LNCAP (cell line): ENCODE results near the gene AHCYL2.

Source experiments
- CTCF ChIP-seq: fragments of 450-650 bp; IDR thresholded peaks from 2 replicates; pipeline ENCODE4 v1.5.1; 2017; ENCODE audit warnings: mild to moderate bottlenecking

AHCYL2 gene

GRCh38 chr7:129317450-129317849 is 92.6 kb downstream of the AHCYL2 start:
- no peak for TF ChIP-seq CTCF

- no peak for TF ChIP-seq CTCF
Measured at GRCh38 chr7:129327076-129327475, 102.2 kb downstream of the AHCYL2 start.

- no peak for TF ChIP-seq CTCF
Measured at GRCh38 chr7:129332254-129333035, 107.6 kb downstream of the AHCYL2 start.

- no peak for TF ChIP-seq CTCF
Measured at GRCh38 chr7:129334473-129334872, 109.6 kb downstream of the AHCYL2 start.

- no peak for TF ChIP-seq CTCF
Measured at GRCh38 chr7:129338450-129338849, 113.6 kb downstream of the AHCYL2 start.

- TF ChIP-seq CTCF = no peak
Measured at GRCh38 chr7:129341212-129341611, 116.4 kb downstream of the AHCYL2 start.

- TF ChIP-seq CTCF = no peak
Measured at GRCh38 chr7:129341816-129342806, 117.3 kb downstream of the AHCYL2 start.
